Hepatocyte (in vitro differentiated cells): ENCODE data around the gene CD44.

Source experiments
- EZH2 ChIP-seq: fragments of 200-600 bp; sonication (generic); IDR thresholded peaks from 2 replicates; pipeline ENCODE4 v1.6.1; 2016; ENCODE audit warnings: antibody characterized with exemption, mild to moderate bottlenecking, borderline replicate concordance
- EZH2phosphoT487 ChIP-seq: fragments of 200-600 bp; sonication (generic); IDR thresholded peaks from one replicate; pipeline ENCODE4 v1.6.1; 2018; ENCODE audit warnings: antibody characterized with exemption, mild to moderate bottlenecking, low read depth, moderate library complexity; ENCODE audit not compliant: unreplicated experiment, severe bottlenecking
- TF ChIP-seq, protein P1 (sequence below): fragments of 200-600 bp; sonication (generic); IDR thresholded peaks from 2 replicates; pipeline ENCODE4 v1.5.1; 2016; ENCODE audit warnings: antibody characterized with exemption, mild to moderate bottlenecking; ENCODE audit not compliant: poor library complexity

DNA sequence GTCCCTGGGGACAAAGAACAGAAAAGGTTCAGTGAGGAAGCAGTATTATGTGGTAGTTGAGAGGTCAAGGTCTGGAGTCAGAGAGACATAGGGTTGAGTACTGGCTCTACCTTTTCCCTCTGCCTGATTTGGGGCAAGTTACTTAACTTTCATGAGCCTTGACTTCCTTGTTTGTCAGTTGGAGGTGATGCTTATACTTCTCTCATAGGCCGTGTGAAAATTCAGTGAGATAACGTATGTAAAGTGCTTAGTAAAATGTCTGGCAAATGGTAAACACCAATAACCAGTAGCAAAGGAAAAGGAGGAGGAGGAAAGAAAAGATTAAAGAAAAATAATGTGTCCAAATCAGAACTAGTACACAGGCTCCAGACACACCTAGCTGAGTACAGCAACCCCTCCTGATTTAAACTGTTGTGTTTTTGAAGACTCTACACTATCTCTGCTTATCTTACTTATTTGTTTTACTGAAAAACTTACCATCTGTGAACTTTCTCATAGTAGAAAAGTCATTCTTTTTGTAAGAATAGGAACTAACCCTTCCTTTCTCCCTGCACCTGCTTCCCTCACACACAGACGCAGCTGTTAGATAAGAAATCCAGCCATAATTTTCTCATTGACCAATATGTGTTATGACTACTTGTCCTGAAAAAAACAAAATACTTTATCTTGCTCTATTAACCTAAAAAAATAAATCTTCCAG, 126.9 kb downstream of the CD44 start:
- no peak for TF ChIP-seq EZH2
- TF ChIP-seq, protein P1, sequence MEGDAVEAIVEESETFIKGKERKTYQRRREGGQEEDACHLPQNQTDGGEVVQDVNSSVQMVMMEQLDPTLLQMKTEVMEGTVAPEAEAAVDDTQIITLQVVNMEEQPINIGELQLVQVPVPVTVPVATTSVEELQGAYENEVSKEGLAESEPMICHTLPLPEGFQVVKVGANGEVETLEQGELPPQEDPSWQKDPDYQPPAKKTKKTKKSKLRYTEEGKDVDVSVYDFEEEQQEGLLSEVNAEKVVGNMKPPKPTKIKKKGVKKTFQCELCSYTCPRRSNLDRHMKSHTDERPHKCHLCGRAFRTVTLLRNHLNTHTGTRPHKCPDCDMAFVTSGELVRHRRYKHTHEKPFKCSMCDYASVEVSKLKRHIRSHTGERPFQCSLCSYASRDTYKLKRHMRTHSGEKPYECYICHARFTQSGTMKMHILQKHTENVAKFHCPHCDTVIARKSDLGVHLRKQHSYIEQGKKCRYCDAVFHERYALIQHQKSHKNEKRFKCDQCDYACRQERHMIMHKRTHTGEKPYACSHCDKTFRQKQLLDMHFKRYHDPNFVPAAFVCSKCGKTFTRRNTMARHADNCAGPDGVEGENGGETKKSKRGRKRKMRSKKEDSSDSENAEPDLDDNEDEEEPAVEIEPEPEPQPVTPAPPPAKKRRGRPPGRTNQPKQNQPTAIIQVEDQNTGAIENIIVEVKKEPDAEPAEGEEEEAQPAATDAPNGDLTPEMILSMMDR = no peak
- TF ChIP-seq EZH2phosphoT487 = no peak
